ENCODE data around the gene PPM1H.

The PPM1H gene

DNA sequence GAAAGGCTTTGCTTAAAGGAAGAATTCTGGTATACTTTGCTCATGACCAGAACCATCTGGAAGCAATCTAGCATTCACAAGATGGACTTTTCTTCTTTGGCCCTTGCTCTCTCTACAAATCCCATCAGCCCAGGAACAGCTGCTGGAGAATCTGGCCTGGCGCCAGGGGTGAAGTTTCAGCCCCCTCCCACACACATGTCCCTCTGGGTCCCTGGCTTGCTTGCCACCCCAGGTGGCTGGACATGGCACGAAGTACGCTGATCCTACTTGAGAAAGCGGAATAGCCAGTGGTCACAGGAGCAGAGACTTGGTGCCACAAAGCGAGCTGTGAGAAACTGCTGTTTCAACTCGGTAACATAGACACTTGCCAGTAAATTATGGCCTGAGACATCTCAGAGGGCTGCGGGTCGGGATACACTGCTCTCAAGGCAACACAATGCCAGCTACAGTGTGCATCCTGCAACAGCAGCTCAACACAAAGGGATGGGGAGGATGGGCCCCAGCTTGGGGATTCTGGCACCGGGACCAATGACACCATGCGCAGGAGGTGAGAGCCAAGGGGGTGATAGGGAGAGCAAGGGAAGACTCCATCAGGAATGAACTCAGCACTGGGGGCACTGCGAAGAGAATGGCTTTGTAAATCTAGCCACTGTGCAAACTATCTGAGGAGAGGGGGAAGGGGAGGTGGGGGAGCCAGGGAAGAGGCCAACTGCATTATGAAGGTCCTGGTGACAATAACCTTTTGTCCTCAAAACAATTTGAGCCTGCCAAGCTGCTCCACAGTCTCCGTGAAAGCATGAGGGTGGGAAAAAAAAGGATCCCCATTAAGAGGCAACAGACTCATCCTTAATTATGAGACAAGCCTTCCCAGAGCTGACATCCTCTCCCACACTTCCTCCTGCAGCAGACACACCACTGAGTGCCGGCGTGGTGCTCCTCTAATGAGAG, 219.9 kb downstream of the PPM1H start:
- Histone ChIP-seq H3K9ac (ENCODE audit: low read depth, low read length) (no peak overlapping the region), H3K9me3 (ENCODE audit: control insufficient read depth, insufficient read depth, low read length) (no peaks in the 10 kb centered on the region), H3K4me1 (ENCODE audit: insufficient read depth, low read length) (peaks cover 8% of the 10 kb centered on the region; the same call in 1 of the 2 replicates), H3K36me3 (ENCODE audit: insufficient read depth, low read length) (no peaks in the 10 kb centered on the region)

DNA sequence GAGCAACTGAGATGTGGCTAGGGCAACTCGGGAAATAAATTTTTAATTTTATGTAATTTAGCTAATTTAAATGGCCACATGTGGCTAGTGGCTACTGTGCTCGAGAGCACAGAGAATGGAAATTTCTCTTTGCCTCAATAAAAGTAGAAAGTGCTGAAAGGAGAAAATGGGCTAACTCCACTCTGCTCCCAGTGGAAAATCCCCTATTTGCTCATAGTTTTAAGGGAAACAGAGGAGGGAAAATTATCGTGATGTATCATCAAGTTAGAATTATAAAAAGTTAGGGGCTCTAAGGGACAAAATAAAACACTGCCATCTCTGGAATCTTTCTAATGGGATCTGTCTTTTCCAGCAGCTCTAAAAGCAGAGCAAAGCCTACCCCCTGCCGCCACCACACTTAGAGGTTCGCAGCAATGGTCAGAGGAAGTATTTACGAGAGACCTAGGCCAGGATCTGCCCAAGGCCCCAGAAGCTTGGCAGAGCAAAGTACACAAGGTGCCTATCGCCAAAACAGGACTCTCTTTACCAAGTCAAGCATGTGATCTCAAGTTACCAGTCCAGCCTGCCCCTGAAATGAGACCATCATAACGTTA, 220.7 kb downstream of the PPM1H start:
- H3K36me3 ChIP-seq (ENCODE audit: insufficient read depth, low read length) = no peaks in the 10 kb centered on the region
- peaks cover 8% of the 10 kb centered on the region; the same call in 1 of the 2 replicates for H3K4me1 ChIP-seq (ENCODE audit: insufficient read depth, low read length)
- no peak overlapping the region for H3K9ac ChIP-seq (ENCODE audit: low read depth, low read length)
- no peaks in the 10 kb centered on the region for H3K9me3 ChIP-seq (ENCODE audit: control insufficient read depth, insufficient read depth, low read length)

DNA sequence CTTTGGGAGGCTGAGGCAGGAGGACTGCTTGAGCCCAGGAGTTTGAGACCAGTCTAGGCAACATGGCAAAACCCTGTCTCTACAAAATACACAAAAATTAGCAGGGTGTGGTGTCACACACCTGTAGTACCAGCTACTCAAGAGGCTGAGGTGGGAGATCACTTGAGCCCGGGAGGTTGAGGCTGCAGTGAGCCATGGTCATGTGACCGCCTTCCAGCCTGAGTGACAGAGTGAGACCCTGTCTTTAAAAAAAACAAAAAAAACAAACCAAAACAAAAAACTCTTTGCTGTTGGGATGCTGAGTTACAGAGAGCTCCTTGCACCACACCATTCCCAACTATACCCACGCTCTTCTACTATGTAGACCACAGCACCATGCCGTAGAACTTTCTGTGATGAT, 221.2 kb downstream of the PPM1H start:
- no peaks in the 10 kb centered on the region for H3K9me3 ChIP-seq (ENCODE audit: control insufficient read depth, insufficient read depth, low read length)
- no peaks in the 10 kb centered on the region for H3K36me3 ChIP-seq (ENCODE audit: insufficient read depth, low read length)
- H3K4me1 ChIP-seq (ENCODE audit: insufficient read depth, low read length) = peaks cover 8% of the 10 kb centered on the region; the same call in 1 of the 2 replicates
- H3K9ac ChIP-seq (ENCODE audit: low read depth, low read length) = no peak overlapping the region

DNA sequence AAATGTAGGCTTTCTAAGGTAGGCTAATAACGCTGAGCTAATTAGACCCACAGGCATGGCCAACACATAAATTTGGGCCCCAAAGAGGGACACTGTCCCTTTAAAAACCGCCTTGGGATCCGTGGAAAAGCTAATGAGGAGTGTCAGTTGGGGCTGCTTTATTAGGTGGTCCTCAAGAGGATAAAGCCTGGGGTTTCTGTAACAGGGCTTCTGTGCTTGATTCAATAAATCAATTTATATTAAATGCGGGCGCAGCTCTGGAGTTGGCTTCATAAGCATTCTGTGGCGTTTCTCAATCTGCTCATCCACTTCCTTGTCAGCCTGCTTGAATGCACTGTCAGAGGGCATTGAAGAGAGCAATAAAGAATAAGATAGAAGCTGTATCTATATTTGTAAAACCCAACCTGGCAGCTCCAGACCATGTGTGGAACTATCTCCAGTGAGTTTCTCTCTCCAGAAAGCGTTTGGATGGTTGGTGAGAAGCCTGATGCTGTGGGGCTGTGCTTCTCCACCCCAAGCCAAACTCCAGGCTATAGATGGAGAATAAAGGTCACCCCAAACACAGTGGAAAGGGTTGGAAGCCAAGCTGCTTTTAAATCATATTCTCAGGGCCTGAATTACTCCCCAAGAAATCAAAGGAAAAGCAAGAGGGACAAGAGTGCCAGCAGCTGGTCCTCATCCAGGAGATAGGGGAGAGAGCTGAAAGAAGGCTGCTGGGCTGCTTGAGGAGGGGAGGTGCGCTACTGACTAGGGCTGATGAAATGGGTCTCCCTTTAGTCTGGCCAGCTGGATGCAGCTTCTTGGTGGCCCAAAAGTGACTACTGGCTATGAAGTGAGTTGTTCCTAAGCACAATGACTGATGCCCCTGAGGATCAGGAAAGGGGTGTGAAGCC, 222.0 kb downstream of the PPM1H start:
- Histone ChIP-seq H3K9ac (ENCODE audit: low read depth, low read length) (no peak overlapping the region), H3K36me3 (ENCODE audit: insufficient read depth, low read length) (peaks cover 2% of the 10 kb centered on the region; the same call in 1 of the 2 replicates), H3K9me3 (ENCODE audit: control insufficient read depth, insufficient read depth, low read length) (no peaks in the 10 kb centered on the region), H3K4me1 (ENCODE audit: insufficient read depth, low read length) (peaks cover 7% of the 10 kb centered on the region; the same call in 1 of the 2 replicates)

DNA sequence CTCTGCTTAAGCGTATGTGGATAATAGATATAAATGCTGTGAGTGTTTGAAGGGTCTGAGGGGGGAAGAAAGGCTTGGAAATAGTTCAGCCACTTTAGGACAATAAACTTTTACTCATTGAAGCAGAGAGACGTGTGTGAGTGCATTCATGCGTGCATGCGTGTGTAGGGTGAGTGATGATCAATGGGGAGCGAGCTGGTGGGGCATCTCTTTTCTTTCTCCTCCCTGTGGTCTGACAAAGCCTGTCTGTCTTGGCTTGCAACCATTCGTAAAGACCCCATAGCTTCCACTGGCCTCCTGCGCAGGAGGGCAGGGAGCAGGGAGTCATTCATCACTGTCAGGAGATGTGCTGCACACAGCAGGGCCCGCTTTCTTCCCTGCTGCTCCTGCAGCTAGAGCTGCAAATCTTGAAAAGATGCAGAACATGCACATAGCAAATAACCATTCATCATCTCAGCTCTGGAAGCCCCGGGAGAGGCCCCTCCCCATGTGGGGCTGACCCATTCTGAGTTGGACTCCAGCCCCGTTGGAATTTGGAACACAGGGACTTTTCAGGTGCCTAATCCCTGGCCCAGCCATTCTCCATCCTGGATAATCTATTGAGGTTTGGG, 223.2 kb downstream of the PPM1H start:
- H3K4me1 ChIP-seq (ENCODE audit: insufficient read depth, low read length) = 0 out of 2 replicates have a peak, but pooled peaks cover 4% of the 10 kb centered on the region
- no peak overlapping the region for H3K9ac ChIP-seq (ENCODE audit: low read depth, low read length)
- peaks cover 2% of the 10 kb centered on the region; the same call in 1 of the 2 replicates for H3K36me3 ChIP-seq (ENCODE audit: insufficient read depth, low read length)
- H3K9me3 ChIP-seq (ENCODE audit: control insufficient read depth, insufficient read depth, low read length) = no peaks in the 10 kb centered on the region

DNA sequence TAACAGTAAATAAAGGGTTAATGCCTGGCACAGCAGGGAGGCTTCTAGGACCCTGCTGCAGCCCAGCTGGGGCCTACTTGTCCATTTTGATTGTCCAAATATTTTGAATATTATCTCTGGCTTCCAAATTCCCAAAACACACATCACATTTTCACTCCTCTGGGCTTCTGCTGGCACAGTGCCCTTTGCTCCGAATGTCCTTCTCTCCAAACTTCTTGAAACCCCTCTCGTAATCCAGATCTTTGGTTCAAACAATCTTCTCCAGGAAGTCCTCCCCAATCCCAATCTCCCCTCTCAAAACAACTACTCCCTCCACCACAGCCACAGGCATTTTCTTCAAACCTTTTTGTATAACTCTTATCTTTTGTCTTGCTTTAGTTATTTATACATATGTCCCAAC, 225.6 kb downstream of the PPM1H start:
- Histone ChIP-seq H3K4me1 (ENCODE audit: insufficient read depth, low read length) (0 out of 2 replicates have a peak, but pooled peaks cover 4% of the 10 kb centered on the region), H3K9ac (ENCODE audit: low read depth, low read length) (no peak overlapping the region), H3K36me3 (ENCODE audit: insufficient read depth, low read length) (peaks cover 2% of the 10 kb centered on the region; the same call in 1 of the 2 replicates), H3K9me3 (ENCODE audit: control insufficient read depth, insufficient read depth, low read length) (no peaks in the 10 kb centered on the region)

DNA sequence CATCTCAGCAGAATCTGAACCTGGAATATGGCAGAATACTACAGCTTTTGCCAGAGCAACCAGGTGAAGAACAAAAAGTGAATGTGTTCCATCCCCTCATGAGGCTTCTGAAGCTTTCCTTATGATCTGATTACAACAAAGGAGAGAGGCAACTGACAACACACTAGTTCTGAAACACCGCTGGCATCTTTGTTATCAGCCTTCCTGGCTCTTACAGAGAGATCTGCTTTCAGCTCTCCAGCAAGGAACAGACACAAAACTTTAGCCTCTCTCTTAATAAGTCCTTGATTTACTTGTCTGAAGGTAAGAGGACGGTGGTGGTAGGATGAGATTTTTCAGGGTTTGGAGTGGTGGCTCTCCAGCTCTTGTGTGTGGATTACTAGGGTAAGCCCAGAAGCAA, 227.0 kb downstream of the PPM1H start:
- H3K36me3 ChIP-seq (ENCODE audit: insufficient read depth, low read length) = peaks cover 2% of the 10 kb centered on the region; the same call in 1 of the 2 replicates
- H3K9ac ChIP-seq (ENCODE audit: low read depth, low read length) = no peak overlapping the region
- H3K9me3 ChIP-seq (ENCODE audit: control insufficient read depth, insufficient read depth, low read length) = no peaks in the 10 kb centered on the region
- H3K4me1 ChIP-seq (ENCODE audit: insufficient read depth, low read length) = peaks cover 6% of the 10 kb centered on the region; the same call in 1 of the 2 replicates

DNA sequence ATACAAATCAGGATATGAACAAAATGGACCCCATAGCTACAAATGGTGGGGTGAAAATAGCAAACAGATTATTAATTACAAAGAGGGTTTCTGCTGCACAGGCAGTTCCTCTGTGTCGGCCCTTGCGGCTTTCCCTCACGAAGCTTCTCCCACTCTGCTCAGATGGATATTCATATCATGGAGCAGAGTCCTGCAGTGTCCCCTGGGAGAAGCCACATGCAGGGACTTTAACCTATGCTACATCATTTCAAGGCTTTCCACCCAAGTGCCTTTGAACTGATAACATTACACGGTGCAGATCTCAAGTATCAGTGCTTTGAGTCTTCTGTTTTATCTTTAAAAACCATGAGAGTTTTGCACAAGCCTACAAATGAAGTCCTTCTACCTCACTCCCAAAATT, 229.1 kb downstream of the PPM1H start:
- H3K36me3 ChIP-seq (ENCODE audit: insufficient read depth, low read length) = peaks cover 2% of the 10 kb centered on the region; the same call in 1 of the 2 replicates
- peaks cover 16% of the 10 kb centered on the region; the same call in 1 of the 2 replicates for H3K4me1 ChIP-seq (ENCODE audit: insufficient read depth, low read length)
- no peak overlapping the region for H3K9ac ChIP-seq (ENCODE audit: low read depth, low read length)
- H3K9me3 ChIP-seq (ENCODE audit: control insufficient read depth, insufficient read depth, low read length) = no peaks in the 10 kb centered on the region

DNA sequence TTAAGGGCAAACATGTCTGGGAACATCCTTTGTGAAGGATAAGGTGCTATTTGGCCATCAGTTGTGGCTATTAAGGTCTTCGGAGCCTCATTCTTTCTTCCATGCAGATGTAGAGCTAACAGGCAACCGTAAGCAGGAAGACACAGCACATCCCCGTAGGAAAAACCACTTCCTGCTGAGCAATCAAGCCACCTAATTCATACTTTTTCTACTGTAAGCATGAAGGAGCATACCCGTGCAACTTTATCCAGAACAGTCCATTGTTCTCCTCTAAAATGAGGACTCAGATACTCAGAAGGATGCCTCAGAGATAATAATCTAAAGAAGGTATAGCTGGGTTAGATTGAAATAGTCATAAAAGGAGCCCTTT, 232.0 kb downstream of the PPM1H start:
- peaks cover 16% of the 10 kb centered on the region; the same call in 1 of the 2 replicates for H3K4me1 ChIP-seq (ENCODE audit: insufficient read depth, low read length)
- no peak overlapping the region for H3K9ac ChIP-seq (ENCODE audit: low read depth, low read length)
- no peaks in the 10 kb centered on the region for H3K9me3 ChIP-seq (ENCODE audit: control insufficient read depth, insufficient read depth, low read length)
- no peaks in the 10 kb centered on the region for H3K36me3 ChIP-seq (ENCODE audit: insufficient read depth, low read length)

DNA sequence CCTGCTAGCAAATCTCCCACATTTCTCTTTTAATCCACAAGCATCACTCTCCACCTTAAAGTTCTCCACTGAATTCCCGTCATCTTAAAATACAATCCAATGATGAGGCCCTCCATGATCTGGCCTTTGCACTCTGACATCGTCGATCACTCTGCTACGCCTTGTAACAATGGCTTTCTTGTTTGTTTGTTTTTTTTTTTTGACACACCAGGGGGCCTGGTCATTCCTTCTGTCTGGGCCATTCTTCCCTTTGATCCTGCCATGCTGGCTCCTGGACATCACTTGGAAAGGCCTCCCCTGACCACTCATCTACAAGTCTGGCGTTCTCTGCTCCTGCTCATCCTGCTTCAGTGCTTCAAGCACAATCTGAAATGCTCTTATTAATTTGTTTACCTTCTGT, 233.5 kb downstream of the PPM1H start:
- Histone ChIP-seq H3K4me1 (ENCODE audit: insufficient read depth, low read length) (peaks cover 16% of the 10 kb centered on the region; the same call in 1 of the 2 replicates), H3K9ac (ENCODE audit: low read depth, low read length) (no peak overlapping the region), H3K36me3 (ENCODE audit: insufficient read depth, low read length) (no peaks in the 10 kb centered on the region), H3K9me3 (ENCODE audit: control insufficient read depth, insufficient read depth, low read length) (no peaks in the 10 kb centered on the region)

DNA sequence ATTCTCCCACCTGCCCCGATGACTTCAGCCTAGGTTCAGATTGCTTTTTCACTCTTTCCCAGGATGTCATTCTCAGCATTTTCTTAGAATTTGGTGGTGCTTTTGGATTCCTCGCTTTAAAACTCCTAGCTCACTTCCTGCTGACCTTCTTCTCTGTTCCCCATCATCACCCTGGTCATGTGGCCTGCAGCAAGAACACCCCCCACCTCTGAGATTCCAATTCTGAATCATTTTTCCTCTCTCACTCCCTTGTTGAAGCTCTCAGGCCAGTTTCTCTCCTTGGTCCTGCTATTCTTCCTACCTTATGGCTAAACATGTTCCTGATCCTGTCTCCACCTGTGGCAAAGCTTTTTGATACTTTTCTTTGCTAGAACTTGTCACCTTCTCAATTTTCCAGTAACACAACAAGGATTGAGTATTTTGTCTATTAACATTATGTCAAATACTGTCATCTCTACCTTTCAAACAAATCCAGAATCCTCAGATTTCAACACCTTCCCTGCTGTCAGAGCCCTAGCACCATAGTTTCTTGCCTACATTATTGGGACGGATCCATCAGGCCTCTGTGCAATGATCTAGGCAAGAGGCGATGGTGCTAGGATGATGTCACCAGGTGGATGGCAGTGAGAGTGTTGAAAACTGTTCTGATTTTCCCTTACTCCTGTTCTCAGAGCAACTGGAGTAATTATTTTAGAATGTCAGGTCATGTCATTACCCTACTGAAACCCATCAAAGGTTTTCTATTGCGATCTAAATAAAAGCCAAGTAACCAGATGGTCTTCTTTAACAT, 234.7 kb downstream of the PPM1H start:
- Histone ChIP-seq H3K9me3 (ENCODE audit: control insufficient read depth, insufficient read depth, low read length) (no peaks in the 10 kb centered on the region), H3K9ac (ENCODE audit: low read depth, low read length) (no peak overlapping the region), H3K36me3 (ENCODE audit: insufficient read depth, low read length) (no peaks in the 10 kb centered on the region), H3K4me1 (ENCODE audit: insufficient read depth, low read length) (peaks cover 16% of the 10 kb centered on the region; the same call in 1 of the 2 replicates)

DNA sequence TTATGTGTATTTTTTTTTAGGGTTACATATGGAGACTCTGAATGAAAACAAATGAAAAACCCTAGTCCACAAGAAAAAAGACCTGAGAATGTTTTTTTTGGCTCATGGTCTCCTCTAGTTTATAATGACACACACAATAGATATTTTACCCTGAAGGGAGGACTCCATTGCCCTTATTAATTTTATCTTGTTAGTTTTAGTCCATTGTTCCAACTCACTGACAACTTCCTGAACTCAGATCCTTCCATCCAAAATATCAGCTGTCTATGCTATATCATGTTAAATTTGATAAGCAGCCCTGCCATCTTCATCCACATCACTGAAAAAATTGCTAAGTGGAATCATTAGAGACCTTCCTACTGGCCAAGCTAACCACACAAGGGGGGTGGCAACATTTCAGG, 236.2 kb downstream of the PPM1H start:
- no peaks in the 10 kb centered on the region for H3K9me3 ChIP-seq (ENCODE audit: control insufficient read depth, insufficient read depth, low read length)
- H3K9ac ChIP-seq (ENCODE audit: low read depth, low read length) = no peak overlapping the region
- peaks cover 15% of the 10 kb centered on the region; the same call in 1 of the 2 replicates for H3K4me1 ChIP-seq (ENCODE audit: insufficient read depth, low read length)
- no peaks in the 10 kb centered on the region for H3K36me3 ChIP-seq (ENCODE audit: insufficient read depth, low read length)

DNA sequence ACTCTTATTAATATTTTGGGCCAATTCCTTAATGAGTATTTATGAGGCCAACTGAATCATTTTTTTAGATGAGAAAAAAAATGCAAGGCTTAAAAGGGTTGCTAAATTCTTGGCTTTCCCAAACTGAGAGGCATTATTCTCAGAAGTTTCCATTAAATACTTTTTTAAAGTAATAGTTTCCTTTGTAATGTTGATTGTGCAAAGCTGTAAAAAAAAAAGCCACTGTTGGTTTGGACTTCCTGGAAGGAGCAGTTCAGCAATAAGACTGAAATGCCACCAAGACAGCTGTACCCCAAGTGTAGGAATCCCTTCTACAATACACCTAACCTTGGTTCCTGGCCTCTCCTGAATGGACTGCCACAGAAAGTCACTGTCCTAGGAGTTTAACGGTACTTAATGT, 237.1 kb downstream of the PPM1H start:
- H3K36me3 ChIP-seq (ENCODE audit: insufficient read depth, low read length) = no peaks in the 10 kb centered on the region
- peaks cover 9% of the 10 kb centered on the region; the same call in 1 of the 2 replicates for H3K4me1 ChIP-seq (ENCODE audit: insufficient read depth, low read length)
- no peak overlapping the region for H3K9ac ChIP-seq (ENCODE audit: low read depth, low read length)
- no peaks in the 10 kb centered on the region for H3K9me3 ChIP-seq (ENCODE audit: control insufficient read depth, insufficient read depth, low read length)
